Measurements from ENCODE around the gene EHD1.

- TF ChIP-seq CTCF (IDR thresholded peaks at IDR 0.05): no peak
- TF ChIP-seq EZH2 (IDR thresholded peaks at IDR 0.05): no peak
- TF ChIP-seq EZH2phosphoT487 (IDR thresholded peaks at IDR 0.05): no peak
Measured at GRCh38 chr11:64888729-64889511, 10.5 kb upstream of the EHD1 start.

Data from neural progenitor cell (in vitro differentiated cells).